Aortic smooth muscle cell (primary cell): ENCODE data around the gene SKP1. TPM values are rescaled to one million over a fixed set of nuclear protein-coding genes. Genes with fewer than 3 reads are reported as not detected.

Experiments
- total RNA-seq: library from RNA; depleted of rRNA; stranded (reverse); fragments of >200 nt; gene quantifications from 2 replicates; pipeline ENCODE4 v1.2.3, GENCODE V29; 2014

The SKP1 gene
- total RNA-seq: 350 and 479 TPM in 2 replicates

DNA sequence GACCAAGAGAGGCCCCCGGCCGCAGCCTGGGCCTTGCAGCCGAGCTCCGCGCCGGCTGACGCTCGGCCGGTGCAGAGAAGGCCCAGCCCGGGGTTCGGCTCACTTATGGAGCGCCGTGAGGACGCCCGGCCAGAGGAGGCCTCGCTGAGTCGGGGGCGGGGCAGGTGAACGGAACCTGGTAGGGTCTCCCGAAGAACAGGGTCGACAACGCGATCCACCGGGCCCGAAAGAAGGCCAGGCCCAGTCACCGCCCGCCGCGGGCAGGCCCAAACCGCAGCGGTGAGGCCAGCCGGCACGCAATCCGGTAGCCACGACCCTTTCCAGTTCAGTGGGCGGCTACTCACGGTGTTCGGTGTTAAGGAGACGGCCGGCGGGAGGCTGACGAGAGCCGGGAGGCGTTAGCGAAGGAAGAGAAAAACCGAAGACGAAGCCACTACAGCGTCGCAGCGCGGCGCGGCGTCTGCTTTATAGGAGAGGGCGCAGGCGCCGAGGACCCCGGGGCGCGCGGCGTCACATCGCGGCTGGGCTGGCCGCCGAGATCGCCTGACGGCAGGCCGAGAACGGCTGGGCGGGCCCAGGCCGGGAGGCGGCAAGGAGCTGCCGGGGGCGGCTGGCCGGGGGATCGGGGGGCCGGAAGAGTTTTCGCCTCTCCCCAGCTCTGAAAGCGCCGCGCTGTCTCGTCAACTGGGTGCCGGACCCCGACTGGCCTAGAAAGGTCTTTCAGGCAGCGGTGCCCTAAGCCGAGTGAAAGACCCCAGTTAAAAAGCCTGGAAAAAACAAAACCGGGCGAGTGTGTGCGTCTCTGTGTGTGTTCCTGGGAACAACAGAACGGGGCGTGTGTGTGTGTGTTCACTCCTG, at the start of gene SKP1:
Gene SKP1, minus strand, starts transcription at position 440 of the 858 bp plus-strand sequence. CDS start 2,928 bp downstream, outside the sequence.

GRCh38 chr5:134225780-134226440, 49.2 kb upstream of the SKP1 start, which contains the start of gene PPP2CA:
Gene PPP2CA, minus strand, starts transcription at chr5:134226073. Its CDS starts 212 bp downstream, at chr5:134225861.

DNA sequence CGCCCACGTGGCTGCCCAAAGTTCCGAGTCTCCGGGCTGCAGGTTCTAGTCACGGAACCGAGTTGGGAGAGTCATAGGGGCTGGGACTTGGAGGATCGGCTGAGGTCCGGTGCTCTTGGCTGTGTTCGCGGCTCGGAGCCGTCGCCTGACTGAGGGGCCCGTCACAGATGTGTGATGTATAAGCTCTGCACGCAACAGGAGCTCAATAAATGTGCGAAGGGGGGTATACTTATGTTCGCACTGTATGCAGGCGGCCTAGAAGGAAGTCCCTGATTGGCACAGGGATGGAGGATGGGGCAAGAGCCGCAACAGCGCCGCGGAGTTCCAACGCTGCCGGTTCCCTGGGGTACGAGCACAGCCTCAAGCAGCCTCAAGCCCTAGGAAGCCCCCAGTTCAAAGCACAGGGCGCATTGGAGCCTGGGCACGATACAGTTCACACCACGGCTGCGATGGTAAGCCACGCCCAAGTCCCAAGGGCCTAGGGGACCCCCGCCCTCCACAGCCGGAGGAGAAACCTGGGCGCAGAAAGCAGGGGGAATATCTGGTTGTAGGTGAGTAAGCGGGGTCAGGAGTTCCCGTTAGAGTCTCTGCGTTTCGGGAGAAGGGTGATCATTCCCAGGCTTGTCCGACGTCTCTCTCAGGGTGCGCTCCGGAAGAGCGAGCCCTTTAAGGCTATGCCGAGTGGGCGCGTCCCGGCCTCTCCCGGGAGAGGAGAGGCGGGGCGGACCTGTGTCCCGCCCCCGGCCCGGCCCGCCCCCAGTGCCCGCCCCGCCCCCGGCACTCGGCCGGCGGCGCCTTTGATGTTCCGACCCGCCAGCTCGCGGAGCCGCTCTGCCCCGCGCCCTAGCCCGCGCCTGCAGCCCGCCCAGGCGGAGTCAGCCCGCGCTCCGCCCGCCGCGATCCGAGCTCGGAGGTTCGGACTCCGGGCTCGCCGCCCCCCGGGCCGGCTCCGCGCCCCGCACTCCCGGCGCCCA, 62.6 kb downstream of the SKP1 start, which contains the start of gene TCF7:
Gene TCF7, plus strand, starts transcription at position 780 of the 974 bp plus-strand sequence. CDS start 226 bp downstream, outside the sequence.

Other genes starting within 250 kb of the SKP1 start
- 49.3 and 72.9 TPM in 2 replicates for gene C5orf15, start 208.3 kb downstream of the SKP1 start, total RNA-seq
- gene VDAC1, start 172.0 kb downstream of the SKP1 start, total RNA-seq: 270 and 293 TPM in 2 replicates
- 1.2 and 2.8 TPM in 2 replicates for gene TCF7, start 62.3 kb downstream of the SKP1 start, total RNA-seq
- gene PPP2CA, start 49.1 kb upstream of the SKP1 start, total RNA-seq: 53.2 and 57.2 TPM in 2 replicates
- 2.1 and 2.6 TPM in 2 replicates for gene CDKL3, start 190.2 kb upstream of the SKP1 start, total RNA-seq
- gene UBE2B, start 194.6 kb upstream of the SKP1 start, total RNA-seq: 15.2 and 22.9 TPM in 2 replicates
- gene CDKN2AIPNL, start 234.9 kb upstream of the SKP1 start, total RNA-seq: 23.7 and 31.4 TPM in 2 replicates